GM12878 (cell line): ENCODE results near the gene FABP6. TPM values are rescaled to one million over a fixed set of nuclear protein-coding genes. Genes with fewer than 3 reads are reported as not detected.

ENCODE experiments used
- ATAC-seq: fragments of 200-7000 bp; cut with Tn5 transposase; 3 replicates; pipeline ENCODE4 v1.9.1; 2020; ENCODE audit warnings: mild to moderate bottlenecking, moderate library complexity
- BruUV-seq: library from RNA; stranded (reverse); fragments of 400-500 nt; replicated peaks from 2 replicates; lab custom pipeline; 2021; lab: Mats Ljungman, UMichigan
- CTCF ChIA-PET: fragments of 300-600 bp; sonication (Branson Sonifier 250); formaldehyde crosslinking; extraction: SDS; loops from one replicate; lab custom pipeline; 2021; ENCODE audit warnings: inconsistent platforms; lab: Yijun Ruan, JAX
- POLR2A ChIA-PET: fragments of 350-600 bp; formaldehyde crosslinking; extraction: SDS; loops from one replicate; lab custom pipeline; 2021; ENCODE audit warnings: inconsistent platforms; lab: Charles Lee
- RAD21 ChIA-PET: fragments of 300-600 bp; sonication (Branson Sonifier 250); formaldehyde crosslinking; loops from one replicate; lab custom pipeline; 2023; ENCODE audit warnings: antibody characterized with exemption; ENCODE audit not compliant: unreplicated experiment; lab: Charles Lee
- SMC1A ChIA-PET: fragments of 300-600 bp; sonication (Branson Sonifier 250); formaldehyde crosslinking; loops from one replicate; lab custom pipeline; 2023; ENCODE audit not compliant: unreplicated experiment, uncharacterized antibody; lab: Charles Lee
- DNase-seq: peaks from one replicate; pipeline ENCODE4 v3.0.0-alpha.2; 2011; ENCODE audit warnings: low read depth, low spot score
- FAIRE-seq: peaks from 3 replicates; lab custom pipeline; 2011; peaks lifted over from hg19 to GRCh38; lab: Jason Lieb, UNC
- H2AFZ ChIP-seq: 2 replicates; pipeline ENCODE4 v1.6.0; 2011; ENCODE audit warnings: low read depth, low read length, control low read depth; ENCODE audit not compliant: control insufficient read depth
- H3K27ac ChIP-seq: 2 replicates; pipeline ENCODE4 v1.5.1; 2011; ENCODE audit warnings: control low read depth; ENCODE audit not compliant: control insufficient read depth, insufficient read depth
- H3K27me3 ChIP-seq, 2 experiments: replicated peaks in 1 of 2; 2 replicates each; pipeline versions ENCODE4 v1.6.0 to v1.6.1; 2011; ENCODE audit warnings: low read length in 1 of 2; ENCODE audit not compliant: control insufficient read depth in 2 of 2, insufficient read depth in 2 of 2
- H3K36me3 ChIP-seq, 2 experiments: 2 replicates each; pipeline ENCODE4 v1.5.1; 2011; ENCODE audit warnings: low read length in 1 of 2; ENCODE audit not compliant: control insufficient read depth in 2 of 2, insufficient read depth in 2 of 2
- H3K4me1 ChIP-seq: 2 replicates; pipeline ENCODE4 v1.6.1; 2011; ENCODE audit warnings: mild to moderate bottlenecking, low read length, moderate library complexity, mixed read lengths; ENCODE audit not compliant: control insufficient read depth, insufficient read depth
- H3K4me2 ChIP-seq: 2 replicates; pipeline ENCODE4 v1.6.0; 2011; ENCODE audit warnings: control low read depth; ENCODE audit not compliant: control insufficient read depth, insufficient read depth
- H3K4me3 ChIP-seq: fragments of 200-600 bp; sonication (generic); 2 replicates; pipeline ENCODE4 v1.5.1; 2016
- H3K79me2 ChIP-seq: 2 replicates; pipeline ENCODE4 v1.6.0; 2011; ENCODE audit warnings: low read length; ENCODE audit not compliant: control insufficient read depth, insufficient read depth
- H3K9ac ChIP-seq: 2 replicates; pipeline ENCODE4 v1.8.0; 2011; ENCODE audit warnings: low read length, control low read depth, mixed read lengths; ENCODE audit not compliant: control insufficient read depth, insufficient read depth
- H3K9me3 ChIP-seq: replicated peaks from 3 replicates; pipeline ENCODE4 v1.5.1; 2011; ENCODE audit warnings: mild to moderate bottlenecking, low read length; ENCODE audit not compliant: control insufficient read depth, insufficient read depth
- H4K20me1 ChIP-seq: 2 replicates; pipeline ENCODE4 v1.6.0; 2011; ENCODE audit not compliant: control insufficient read depth, insufficient read depth
- ESRRA ChIP-seq: IDR thresholded peaks from 2 replicates; pipeline ENCODE4 v1.6.1; 2012; ENCODE audit warnings: mild to moderate bottlenecking, low read length, improper control_type of control experiment
- NFXL1 ChIP-seq: fragments of 450-650 bp; IDR thresholded peaks from 2 replicates; pipeline ENCODE4 v1.6.1; 2017; ENCODE audit warnings: antibody characterized with exemption, mild to moderate bottlenecking, borderline replicate concordance
- POLR2A ChIP-seq: IDR thresholded peaks from 2 replicates; pipeline ENCODE4 v1.6.1; 2011; ENCODE audit warnings: low read depth, mild to moderate bottlenecking, low read length
- POLR2AphosphoS2 ChIP-seq: IDR thresholded peaks from 2 replicates; pipeline ENCODE4 v1.6.1; 2011; ENCODE audit warnings: low read depth, mild to moderate bottlenecking, low read length, improper control_type of control experiment, moderate library complexity
- RELA ChIP-seq: fragments of 450-650 bp; IDR thresholded peaks from 2 replicates; pipeline ENCODE4 v1.8.0; 2014; ENCODE audit warnings: borderline replicate concordance; ENCODE audit not compliant: partially characterized antibody
- ZBTB33 ChIP-seq: fragments of 450-650 bp; IDR thresholded peaks from 2 replicates; pipeline ENCODE4 v1.6.1; 2017; ENCODE audit warnings: mild to moderate bottlenecking
- ZNF592 ChIP-seq: fragments of 450-650 bp; IDR thresholded peaks from 2 replicates; pipeline ENCODE4 v1.6.1; 2017; ENCODE audit warnings: mild to moderate bottlenecking, moderate library complexity
- WGBS: methylation state at CpG from one replicate; pipeline ENCODE4 v1.1.6; 2016; ENCODE audit warnings: low lambda C conversion rate; ENCODE audit not compliant: insufficient replicate concordance, insufficient coverage; ENCODE audit errors: missing lambda C conversion rate; 5-methylcytosine and 5-hydroxymethylcytosine counted together
- in situ Hi-C: fragments of 300-500 bp; cut with MboI; formaldehyde crosslinking; loops from 9 replicates; pipeline ENCODE4 v1.14.3; 2018; ENCODE audit warnings: mixed read lengths
- intact Hi-C: fragments of 100-400 bp; cut with micrococcal nuclease; formaldehyde crosslinking; loops from one replicate; pipeline ENCODE4 v1.14.2; 2022; ENCODE audit not compliant: unreplicated experiment
- polyA plus RNA-seq, 11 experiments: library from polyadenylated mRNA; depleted of rRNA in 4 of 11; unstranded in 6 of 11; stranded (reverse) in 5 of 11; fragments of >200 nt; fragmentation: Nextera tagmentation in 4 of 11; fragmentation: Illumina TruSeq in 1 of 11; extraction: Ambion mirVana in 4 of 11; extraction: Trizol in 1 of 11; gene quantifications; 1 replicate in 1 of 11; 2 replicates in 10 of 11; pipeline versions ENCODE4 v1.2.1 to v1.2.3, GENCODE V29; 2011 to 2016; ENCODE audit warnings: inconsistent platforms in 2 of 11, missing spikeins in 2 of 11, low read depth in 1 of 11
- total RNA-seq, 4 experiments: library from RNA; depleted of rRNA in 3 of 4; stranded (reverse); fragments of >200 nt in 3 of 4; fragmentation: Illumina TruSeq in 1 of 4; extraction: Trizol in 1 of 4; gene quantifications; 2 replicates each; pipeline versions ENCODE4 v1.2.1 to v1.2.3, GENCODE V29; 2013 to 2021
- TF ChIP-seq, protein P1 (sequence below): IDR thresholded peaks from 2 replicates; pipeline ENCODE4 v1.6.1; 2012; ENCODE audit warnings: improper control_type of control experiment, low read depth, low read length; ENCODE audit not compliant: insufficient replicate concordance

Gene FABP6
- total and polyA plus RNA-seq, 10 of the 15 experiments (the other 5 are each of a cell fraction or from before 2014, with no cell fraction given) = 0.66 to 8.1 (median 2.4) TPM

DNA sequence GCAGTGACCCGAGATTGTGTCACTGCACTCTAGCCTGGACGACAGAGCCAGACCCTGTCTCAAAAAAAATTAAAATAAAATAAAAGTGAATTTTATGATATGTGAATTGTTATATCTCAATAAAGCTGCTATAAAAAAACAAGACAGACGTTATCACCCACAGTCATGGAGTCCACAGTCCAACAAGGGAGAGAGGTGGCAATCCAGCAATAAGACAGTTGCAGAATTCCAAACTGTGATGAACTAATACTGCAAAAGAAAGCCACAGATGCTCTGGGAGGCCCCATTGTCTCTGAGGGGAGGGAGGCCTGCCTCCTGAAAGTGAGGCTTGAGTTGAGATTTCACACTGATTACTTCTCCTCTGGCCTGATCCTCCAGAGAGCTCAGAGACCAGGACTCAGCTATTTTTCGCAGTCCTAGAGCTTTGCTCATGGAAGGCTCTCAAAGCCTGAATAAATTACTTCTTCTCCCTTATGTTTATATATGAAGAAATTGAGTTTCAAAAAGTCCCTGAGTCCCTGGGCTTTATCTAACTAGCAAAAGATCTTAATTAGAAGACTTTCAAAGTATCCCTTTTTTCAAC, 55.1 kb downstream of the FABP6 start:
- POLR2A ChIA-PET = interaction anchor here (0.6 kb wide), 1 partner anchor 42 kb away, joined by 3 read pairs; no protein-coding TSS in a partner anchor
- intact Hi-C loops = no loop called here
- TF ChIP-seq ZBTB33 (no peak), POLR2AphosphoS2 (no peak), POLR2A (no peak), NFXL1 (no peak), ZNF592 (no peak), RELA (no peak), ESRRA (no peak)
- TF ChIP-seq, protein P1, sequence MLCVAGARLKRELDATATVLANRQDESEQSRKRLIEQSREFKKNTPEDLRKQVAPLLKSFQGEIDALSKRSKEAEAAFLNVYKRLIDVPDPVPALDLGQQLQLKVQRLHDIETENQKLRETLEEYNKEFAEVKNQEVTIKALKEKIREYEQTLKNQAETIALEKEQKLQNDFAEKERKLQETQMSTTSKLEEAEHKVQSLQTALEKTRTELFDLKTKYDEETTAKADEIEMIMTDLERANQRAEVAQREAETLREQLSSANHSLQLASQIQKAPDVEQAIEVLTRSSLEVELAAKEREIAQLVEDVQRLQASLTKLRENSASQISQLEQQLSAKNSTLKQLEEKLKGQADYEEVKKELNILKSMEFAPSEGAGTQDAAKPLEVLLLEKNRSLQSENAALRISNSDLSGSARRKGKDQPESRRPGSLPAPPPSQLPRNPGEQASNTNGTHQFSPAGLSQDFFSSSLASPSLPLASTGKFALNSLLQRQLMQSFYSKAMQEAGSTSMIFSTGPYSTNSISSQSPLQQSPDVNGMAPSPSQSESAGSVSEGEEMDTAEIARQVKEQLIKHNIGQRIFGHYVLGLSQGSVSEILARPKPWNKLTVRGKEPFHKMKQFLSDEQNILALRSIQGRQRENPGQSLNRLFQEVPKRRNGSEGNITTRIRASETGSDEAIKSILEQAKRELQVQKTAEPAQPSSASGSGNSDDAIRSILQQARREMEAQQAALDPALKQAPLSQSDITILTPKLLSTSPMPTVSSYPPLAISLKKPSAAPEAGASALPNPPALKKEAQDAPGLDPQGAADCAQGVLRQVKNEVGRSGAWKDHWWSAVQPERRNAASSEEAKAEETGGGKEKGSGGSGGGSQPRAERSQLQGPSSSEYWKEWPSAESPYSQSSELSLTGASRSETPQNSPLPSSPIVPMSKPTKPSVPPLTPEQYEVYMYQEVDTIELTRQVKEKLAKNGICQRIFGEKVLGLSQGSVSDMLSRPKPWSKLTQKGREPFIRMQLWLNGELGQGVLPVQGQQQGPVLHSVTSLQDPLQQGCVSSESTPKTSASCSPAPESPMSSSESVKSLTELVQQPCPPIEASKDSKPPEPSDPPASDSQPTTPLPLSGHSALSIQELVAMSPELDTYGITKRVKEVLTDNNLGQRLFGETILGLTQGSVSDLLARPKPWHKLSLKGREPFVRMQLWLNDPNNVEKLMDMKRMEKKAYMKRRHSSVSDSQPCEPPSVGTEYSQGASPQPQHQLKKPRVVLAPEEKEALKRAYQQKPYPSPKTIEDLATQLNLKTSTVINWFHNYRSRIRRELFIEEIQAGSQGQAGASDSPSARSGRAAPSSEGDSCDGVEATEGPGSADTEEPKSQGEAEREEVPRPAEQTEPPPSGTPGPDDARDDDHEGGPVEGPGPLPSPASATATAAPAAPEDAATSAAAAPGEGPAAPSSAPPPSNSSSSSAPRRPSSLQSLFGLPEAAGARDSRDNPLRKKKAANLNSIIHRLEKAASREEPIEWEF = no peak

More for the DNA sequence above, 55.1 kb downstream of the FABP6 start:
- FAIRE-seq = no peak
- H3K36me3 ChIP-seq = no peaks in the 10 kb centered on the region
- H3K4me2 ChIP-seq = no peak overlapping the region
- H3K9ac ChIP-seq = no peak overlapping the region
- DNase-seq = no peak
- H3K9me3 ChIP-seq = no peaks in the 10 kb centered on the region
- H3K27ac ChIP-seq = no peak overlapping the region
- no peak overlapping the region for H3K4me3 ChIP-seq
- WGBS = 19% methylated on average over 4 of the region's 4 CpGs
- BruUV-seq = no TSS peak
- no peak overlapping the region for H2AFZ ChIP-seq
- in situ Hi-C loops = no loop called here
- CTCF ChIA-PET = interaction anchor here (0.6 to 0.9 kb wide), 2 partner anchors 10 to 20 kb away, joined by 3 read pairs; no protein-coding TSS in a partner anchor
- no peaks in the 10 kb centered on the region; the same call in 1 of the 2 replicates for H3K4me1 ChIP-seq
- SMC1A ChIA-PET = interaction anchor here (1.2 to 1.6 kb wide), 2 partner anchors 12 to 80 kb away, joined by 3 to 4 read pairs; no protein-coding TSS in a partner anchor
- H4K20me1 ChIP-seq = no peaks in the 10 kb centered on the region
- no peaks in the 10 kb centered on the region for H3K79me2 ChIP-seq
- no peak for ATAC-seq
- RAD21 ChIA-PET = no interaction called here
- H3K27me3 ChIP-seq = peaks cover 0 to 2% of the 10 kb centered on the region in 2 experiments; a peak in 1 of 4 replicates
